ENCODE data around the gene HPS6.

Gene HPS6

GRCh38 chr10:102068216-102068615 is 3.1 kb downstream of the HPS6 start:
- Histone ChIP-seq H3K36me3 (ENCODE audit: control insufficient read depth, insufficient read depth, low read length) (no peaks in the 10 kb centered on the region), H2AFZ (no peak overlapping the region), H3K4me2 (ENCODE audit: low read length) (no peak overlapping the region), H3K27me3 (ENCODE audit: control insufficient read depth, insufficient read depth, low read length) (no peaks in the 10 kb centered on the region), H3K9me3 (ENCODE audit: control insufficient read depth, low read length) (no peaks in the 10 kb centered on the region), H3K27ac (no peak overlapping the region), H3K9ac (no peak overlapping the region), H3K79me2 (peaks cover 8% of the 10 kb centered on the region), H3K4me1 (peaks cover 3% of the 10 kb centered on the region), H3K4me3 (ENCODE audit: low read depth, low read length) (no peak overlapping the region)
- TF ChIP-seq CTCF (IDR thresholded peaks at IDR 0.05): no peak

DNA sequence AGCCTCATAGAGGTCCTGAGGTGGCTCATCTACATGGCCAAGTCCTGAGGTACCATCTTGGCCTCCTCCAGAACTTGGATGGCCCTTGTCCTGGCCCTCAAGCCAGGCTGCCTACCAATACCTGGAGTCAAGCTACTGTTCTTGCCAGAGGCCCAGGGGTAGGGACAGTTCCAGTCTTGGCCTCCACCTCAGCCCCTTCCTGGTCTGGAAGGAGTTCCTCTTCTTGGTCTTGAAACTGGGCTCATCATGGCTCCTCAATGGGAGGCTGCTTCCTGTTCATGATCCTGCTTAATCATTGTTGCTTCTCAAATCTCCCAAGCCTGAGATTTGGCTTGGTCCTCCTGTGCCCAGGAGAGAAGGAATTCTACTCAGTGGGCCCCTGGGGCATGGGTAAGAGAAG is 3.9 kb downstream of the HPS6 start:
- Histone ChIP-seq H3K4me2 (ENCODE audit: low read length) (no peak overlapping the region), H3K4me3 (ENCODE audit: low read depth, low read length) (no peak overlapping the region), H3K27me3 (ENCODE audit: control insufficient read depth, insufficient read depth, low read length) (no peaks in the 10 kb centered on the region), H3K79me2 (peaks cover 8% of the 10 kb centered on the region), H3K9me3 (ENCODE audit: control insufficient read depth, low read length) (no peaks in the 10 kb centered on the region), H3K36me3 (ENCODE audit: control insufficient read depth, insufficient read depth, low read length) (no peaks in the 10 kb centered on the region), H2AFZ (no peak overlapping the region), H3K4me1 (peaks cover 3% of the 10 kb centered on the region), H3K9ac (no peak overlapping the region), H3K27ac (no peak overlapping the region)
- TF ChIP-seq CTCF (IDR thresholded peaks at IDR 0.05): no peak

DNA sequence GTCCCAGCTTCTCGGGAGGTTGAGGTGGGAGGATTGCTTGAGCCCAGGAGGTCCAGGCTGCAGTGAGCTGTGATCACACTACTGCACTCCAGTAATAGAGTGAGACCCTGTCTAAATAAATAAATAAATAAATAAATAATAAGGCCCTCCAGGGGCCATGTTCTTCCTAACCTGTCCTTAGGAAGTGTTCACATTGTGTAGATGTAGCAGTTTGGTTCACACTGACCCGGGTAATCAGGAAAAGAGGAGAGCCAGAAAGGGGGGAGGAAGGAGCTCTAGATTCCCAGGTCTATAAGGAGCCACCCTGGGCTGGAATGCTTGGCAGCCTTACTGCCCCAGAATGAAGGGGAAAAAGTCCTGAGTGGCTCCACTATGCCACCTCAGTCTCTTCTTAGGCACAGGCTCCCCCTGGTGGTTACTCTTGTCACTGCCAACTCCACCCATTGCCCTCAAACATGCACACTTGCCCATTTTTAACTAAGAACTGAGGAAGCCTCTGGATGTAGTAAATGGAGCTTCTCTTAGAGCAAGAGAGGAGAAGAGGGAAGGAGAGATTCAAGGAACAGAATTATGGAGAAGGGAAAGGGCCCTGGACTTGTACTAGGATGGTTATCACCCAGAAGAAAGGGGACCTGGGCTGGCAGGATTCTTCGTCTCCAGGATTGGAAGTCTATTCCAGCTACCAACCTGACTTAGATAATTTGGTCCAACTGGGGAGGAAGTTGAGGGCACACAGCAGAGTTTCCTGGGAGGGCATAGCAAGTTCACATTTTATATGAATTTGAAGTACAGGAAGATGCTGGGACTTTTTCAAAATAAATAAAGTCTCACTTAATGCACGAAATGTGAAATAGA is 7.8 kb downstream of the HPS6 start:
- no peak overlapping the region for H3K4me3 ChIP-seq (ENCODE audit: low read depth, low read length)
- H3K4me1 ChIP-seq: no peaks in the 10 kb centered on the region
- H3K9ac ChIP-seq: no peak overlapping the region
- no peak overlapping the region for H3K27ac ChIP-seq
- H3K4me2 ChIP-seq (ENCODE audit: low read length): no peak overlapping the region
- TF ChIP-seq CTCF (IDR thresholded peaks at IDR 0.05): peak; percentile 93
- H2AFZ ChIP-seq: peak overlapping the region; percentile 24
- no peaks in the 10 kb centered on the region for H3K27me3 ChIP-seq (ENCODE audit: control insufficient read depth, insufficient read depth, low read length)
- H3K36me3 ChIP-seq (ENCODE audit: control insufficient read depth, insufficient read depth, low read length): no peaks in the 10 kb centered on the region
- H3K9me3 ChIP-seq (ENCODE audit: control insufficient read depth, low read length): no peaks in the 10 kb centered on the region
- peaks cover 5% of the 10 kb centered on the region for H3K79me2 ChIP-seq

GRCh38 chr10:102083541-102083940 is 18.4 kb downstream of the HPS6 start:
- no peaks in the 10 kb centered on the region for H3K36me3 ChIP-seq (ENCODE audit: control insufficient read depth, insufficient read depth, low read length)
- no peak overlapping the region for H3K27ac ChIP-seq
- H3K9me3 ChIP-seq (ENCODE audit: control insufficient read depth, low read length): no peaks in the 10 kb centered on the region
- H3K4me2 ChIP-seq (ENCODE audit: low read length): no peak overlapping the region
- H3K9ac ChIP-seq: no peak overlapping the region
- H3K4me1 ChIP-seq: no peaks in the 10 kb centered on the region
- no peaks in the 10 kb centered on the region for H3K79me2 ChIP-seq
- H3K27me3 ChIP-seq (ENCODE audit: control insufficient read depth, insufficient read depth, low read length): no peaks in the 10 kb centered on the region
- no peak overlapping the region for H2AFZ ChIP-seq
- no peak overlapping the region for H3K4me3 ChIP-seq (ENCODE audit: low read depth, low read length)
- TF ChIP-seq CTCF (IDR thresholded peaks at IDR 0.05): no peak

- Histone ChIP-seq H3K9me3 (ENCODE audit: control insufficient read depth, low read length) (no peaks in the 10 kb centered on the region), H3K36me3 (ENCODE audit: control insufficient read depth, insufficient read depth, low read length) (no peaks in the 10 kb centered on the region), H3K9ac (no peak overlapping the region), H3K4me1 (no peaks in the 10 kb centered on the region), H3K79me2 (no peaks in the 10 kb centered on the region), H3K4me3 (ENCODE audit: low read depth, low read length) (no peak overlapping the region), H3K27ac (no peak overlapping the region), H2AFZ (no peak overlapping the region), H3K27me3 (ENCODE audit: control insufficient read depth, insufficient read depth, low read length) (no peaks in the 10 kb centered on the region), H3K4me2 (ENCODE audit: low read length) (no peak overlapping the region)
- TF ChIP-seq CTCF (IDR thresholded peaks at IDR 0.05): no peak
These were observed 20.2 kb downstream of the HPS6 start for GRCh38 chr10:102085336-102085735.

Measured in parathyroid adenoma (tissue), 2 donors.